Astrocyte (in vitro differentiated cells and primary cell): Measurements from ENCODE around the gene VCAM1. TPM values are rescaled to one million over a fixed set of nuclear protein-coding genes. Genes with fewer than 3 reads are reported as not detected.

Source experiments
- DNase-seq: peaks from one replicate; pipeline ENCODE4 v3.0.0-alpha.2; 2010; ENCODE audit warnings: low read depth
- FAIRE-seq: peaks from 2 replicates; lab custom pipeline; 2011; peaks lifted over from hg19 to GRCh38; lab: Jason Lieb, UNC
- H2AFZ ChIP-seq: 2 replicates; pipeline ENCODE4 v1.6.0; 2012; ENCODE audit warnings: low read depth, low read length, inconsistent platforms
- H3K27ac ChIP-seq: 2 replicates; pipeline ENCODE4 v1.5.1; 2011; ENCODE audit warnings: low read depth, low read length, inconsistent platforms
- H3K27me3 ChIP-seq: 2 replicates; pipeline ENCODE4 v1.6.0; 2011; ENCODE audit warnings: low read length, inconsistent platforms; ENCODE audit not compliant: insufficient read depth
- H3K36me3 ChIP-seq: 2 replicates; pipeline ENCODE4 v1.5.1; 2011; ENCODE audit warnings: low read length, inconsistent platforms; ENCODE audit not compliant: insufficient read depth
- H3K4me1 ChIP-seq: 2 replicates; pipeline ENCODE4 v1.5.1; 2011; ENCODE audit warnings: low read length, inconsistent platforms; ENCODE audit not compliant: insufficient read depth
- H3K4me2 ChIP-seq: 2 replicates; pipeline ENCODE4 v1.6.0; 2012; ENCODE audit warnings: low read length, inconsistent platforms
- H3K4me3 ChIP-seq: 2 replicates; pipeline ENCODE4 v1.5.1; 2011; ENCODE audit warnings: low read depth, mild to moderate bottlenecking, low read length, inconsistent platforms; ENCODE audit not compliant: insufficient read depth
- H3K79me2 ChIP-seq: 2 replicates; pipeline ENCODE4 v1.6.0; 2012; ENCODE audit warnings: mild to moderate bottlenecking, low read length, inconsistent platforms; ENCODE audit not compliant: insufficient read depth
- H3K9ac ChIP-seq: 2 replicates; pipeline ENCODE4 v1.6.0; 2012; ENCODE audit warnings: mild to moderate bottlenecking, low read length, inconsistent platforms
- H3K9me3 ChIP-seq: 2 replicates; pipeline ENCODE4 v1.5.1; 2012; ENCODE audit warnings: low read depth, mild to moderate bottlenecking, low read length, inconsistent platforms; ENCODE audit not compliant: insufficient read depth
- H4K20me1 ChIP-seq: 2 replicates; pipeline ENCODE4 v1.6.0; 2012; ENCODE audit warnings: low read length, inconsistent platforms; ENCODE audit not compliant: insufficient read depth
- H3K27ac Mint-ChIP-seq: one replicate; pipeline ENCODE4 v1.8.0; 2021; ENCODE audit warnings: mild to moderate bottlenecking, mixed read lengths; ENCODE audit not compliant: unreplicated experiment
- H3K27me3 Mint-ChIP-seq: one replicate; pipeline ENCODE4 v1.8.0; 2021; ENCODE audit warnings: low read depth, mixed read lengths; ENCODE audit not compliant: unreplicated experiment
- H3K36me3 Mint-ChIP-seq: one replicate; pipeline ENCODE4 v1.8.0; 2021; ENCODE audit warnings: low read depth, mixed read lengths; ENCODE audit not compliant: unreplicated experiment
- H3K4me1 Mint-ChIP-seq: one replicate; pipeline ENCODE4 v1.8.0; 2021; ENCODE audit warnings: low read depth, mixed read lengths; ENCODE audit not compliant: unreplicated experiment
- H3K4me3 Mint-ChIP-seq: one replicate; pipeline ENCODE4 v1.8.0; 2021; ENCODE audit warnings: mild to moderate bottlenecking, moderate library complexity, mixed read lengths; ENCODE audit not compliant: unreplicated experiment
- H3K9me3 Mint-ChIP-seq: one replicate; pipeline ENCODE4 v1.8.0; 2021; ENCODE audit warnings: mild to moderate bottlenecking, mixed read lengths; ENCODE audit not compliant: unreplicated experiment
- CTCF ChIP-seq: IDR thresholded peaks from 2 replicates; pipeline ENCODE4 v1.5.1; 2011; ENCODE audit warnings: low read depth, mild to moderate bottlenecking, inconsistent platforms, low read length, moderate library complexity; ENCODE audit not compliant: insufficient read depth
- EZH2 ChIP-seq: IDR thresholded peaks from 2 replicates; pipeline ENCODE4 v1.6.1; 2012; ENCODE audit warnings: mild to moderate bottlenecking, low read length, inconsistent platforms; ENCODE audit not compliant: insufficient read depth
- total RNA-seq: library from RNA; stranded (reverse); gene quantifications from 2 replicates; pipeline ENCODE4 v1.2.1, GENCODE V29; 2021

VCAM1 gene
- total RNA-seq, 1 donor from 2014 or later, result 3.2 TPM

- FAIRE-seq, result no peak
- no peak overlapping the region for H3K27ac Mint-ChIP-seq
Measured at GRCh38 chr1:100736746-100737145, 17.2 kb downstream of the VCAM1 start.

GRCh38 chr1:100746542-100746932, 27.0 kb downstream of the VCAM1 start:
- no peak overlapping the region for H3K4me3 Mint-ChIP-seq
- Histone ChIP-seq H2AFZ (no peak overlapping the region), H3K27me3 (no peaks in the 10 kb centered on the region), H3K4me1 (no peaks in the 10 kb centered on the region), H3K4me2 (no peak overlapping the region), H4K20me1 (no peaks in the 10 kb centered on the region), H3K79me2 (no peaks in the 10 kb centered on the region), H3K9me3 (no peaks in the 10 kb centered on the region), H3K27ac (no peak overlapping the region), H3K4me3 (no peak overlapping the region), H3K9ac (no peak overlapping the region), H3K36me3 (no peaks in the 10 kb centered on the region)
- H3K9me3 Mint-ChIP-seq, result no peaks in the 10 kb centered on the region
- H3K27ac Mint-ChIP-seq, result no peak overlapping the region
- no peaks in the 10 kb centered on the region for H3K27me3 Mint-ChIP-seq
- H3K4me1 Mint-ChIP-seq, result no peaks in the 10 kb centered on the region
- FAIRE-seq (no peak), DNase-seq (no peak)
- H3K36me3 Mint-ChIP-seq, result no peaks in the 10 kb centered on the region
- no peak for TF ChIP-seq CTCF
- TF ChIP-seq EZH2, result no peak

More at GRCh38 chr1:100736746-100737145, 17.2 kb downstream of the VCAM1 start:
- no peak overlapping the region for H3K4me3 ChIP-seq
- H3K9me3 ChIP-seq, result no peaks in the 10 kb centered on the region
- no peaks in the 10 kb centered on the region for H3K27me3 Mint-ChIP-seq
- H3K79me2 ChIP-seq, result no peaks in the 10 kb centered on the region
- no peak overlapping the region for H3K27ac ChIP-seq
- H3K36me3 ChIP-seq, result no peaks in the 10 kb centered on the region
- H3K36me3 Mint-ChIP-seq, result no peaks in the 10 kb centered on the region
- peaks cover 10% of the 10 kb centered on the region for H3K4me1 Mint-ChIP-seq
- no peaks in the 10 kb centered on the region for H3K27me3 ChIP-seq
- no peaks in the 10 kb centered on the region for H4K20me1 ChIP-seq
- peak; percentile 55 for DNase-seq
- TF ChIP-seq CTCF, result no peak
- peaks cover 8% of the 10 kb centered on the region for H3K4me1 ChIP-seq
- no peak overlapping the region for H3K4me3 Mint-ChIP-seq
- H2AFZ ChIP-seq, result no peak overlapping the region
- H3K9me3 Mint-ChIP-seq, result no peaks in the 10 kb centered on the region
- no peak overlapping the region for H3K4me2 ChIP-seq
- H3K9ac ChIP-seq, result no peak overlapping the region

- H3K27ac Mint-ChIP-seq, result no peak overlapping the region
- no peak for DNase-seq
- Histone ChIP-seq H4K20me1 (no peaks in the 10 kb centered on the region), H3K9ac (no peak overlapping the region), H3K4me3 (no peak overlapping the region), H3K36me3 (no peaks in the 10 kb centered on the region), H3K4me2 (no peak overlapping the region), H2AFZ (no peak overlapping the region), H3K27me3 (no peaks in the 10 kb centered on the region), H3K9me3 (no peaks in the 10 kb centered on the region), H3K27ac (no peak overlapping the region), H3K4me1 (no peaks in the 10 kb centered on the region), H3K79me2 (no peaks in the 10 kb centered on the region)
- H3K27me3 Mint-ChIP-seq, result no peaks in the 10 kb centered on the region
- no peaks in the 10 kb centered on the region for H3K9me3 Mint-ChIP-seq
- H3K4me3 Mint-ChIP-seq, result no peak overlapping the region
- TF ChIP-seq EZH2 (no peak), CTCF (no peak)
- H3K36me3 Mint-ChIP-seq, result no peaks in the 10 kb centered on the region
- FAIRE-seq, result no peak
- no peaks in the 10 kb centered on the region for H3K4me1 Mint-ChIP-seq
Measured at GRCh38 chr1:100747771-100748170, 28.2 kb downstream of the VCAM1 start.
